Mesendoderm (in vitro differentiated cells): ENCODE results near the gene SULF2.

Experiments used
- DNase-seq: peaks from one replicate; pipeline ENCODE4 v3.0.0; 2013
- H2AK5ac ChIP-seq: 2 replicates; pipeline ENCODE4 v1.6.1; 2013; ENCODE audit warnings: low read length, inconsistent platforms
- H2BK120ac ChIP-seq: 2 replicates; pipeline ENCODE4 v1.6.1; 2013; ENCODE audit warnings: low read depth, mild to moderate bottlenecking, low read length, moderate library complexity, mixed read lengths
- H2BK15ac ChIP-seq: replicated peaks from 2 replicates; pipeline ENCODE4 v1.6.1; 2013; ENCODE audit warnings: low read depth, mild to moderate bottlenecking, moderate library complexity
- H2BK5ac ChIP-seq: 2 replicates; pipeline ENCODE4 v1.6.1; 2013; ENCODE audit warnings: low read length, inconsistent platforms
- H3K18ac ChIP-seq: 2 replicates; pipeline ENCODE4 v1.6.1; 2013; ENCODE audit warnings: mild to moderate bottlenecking, low read length, mixed read lengths
- H3K23ac ChIP-seq: one replicate; pipeline ENCODE4 v1.6.1; 2013; ENCODE audit warnings: low read length
- H3K27ac ChIP-seq: 2 replicates; pipeline ENCODE4 v1.5.1; 2013; ENCODE audit warnings: low read depth, mild to moderate bottlenecking, inconsistent platforms, low read length, moderate library complexity
- H3K27me3 ChIP-seq: 2 replicates; pipeline ENCODE4 v1.6.1; 2013; ENCODE audit warnings: low read length, control low read depth, mild to moderate bottlenecking, inconsistent platforms; ENCODE audit not compliant: insufficient read depth, poor library complexity
- H3K36me3 ChIP-seq: 2 replicates; pipeline ENCODE4 v1.6.1; 2013; ENCODE audit warnings: low read length, inconsistent platforms; ENCODE audit not compliant: control insufficient read depth, insufficient read depth
- H3K4ac ChIP-seq: one replicate; pipeline ENCODE4 v1.6.1; 2013; ENCODE audit warnings: low read depth, mild to moderate bottlenecking, low read length, moderate library complexity
- H3K4me1 ChIP-seq: 2 replicates; pipeline ENCODE4 v1.6.1; 2013; ENCODE audit warnings: low read depth, low read length, inconsistent platforms; ENCODE audit not compliant: control insufficient read depth
- H3K4me2 ChIP-seq: 2 replicates; pipeline ENCODE4 v1.6.1; 2013; ENCODE audit warnings: low read length
- H3K4me3 ChIP-seq: 2 replicates; pipeline ENCODE4 v1.5.1; 2013; ENCODE audit warnings: mild to moderate bottlenecking, low read length
- H3K56ac ChIP-seq: one replicate; pipeline ENCODE4 v1.6.1; 2013; ENCODE audit warnings: low read length
- H3K79me1 ChIP-seq: 2 replicates; pipeline ENCODE4 v1.6.1; 2013; ENCODE audit warnings: low read length, inconsistent platforms
- H3K79me2 ChIP-seq: 2 replicates; pipeline ENCODE4 v1.6.1; 2013; ENCODE audit warnings: mild to moderate bottlenecking, low read length; ENCODE audit not compliant: control insufficient read depth, insufficient read depth
- H3K9ac ChIP-seq: 2 replicates; pipeline ENCODE4 v1.6.1; 2013; ENCODE audit warnings: low read length, inconsistent platforms
- H4K5ac ChIP-seq: one replicate; pipeline ENCODE4 v1.6.1; 2013; ENCODE audit warnings: low read length
- H4K8ac ChIP-seq: one replicate; pipeline ENCODE4 v1.6.1; 2013; ENCODE audit warnings: low read depth, mild to moderate bottlenecking, control low read depth, low read length, moderate library complexity
- WGBS: extraction: QIAGEN DNeasy Blood & Tissue Kit; methylation state at CpG from one replicate; pipeline ENCODE4 v1.1.7; 2013; ENCODE audit warnings: low lambda C conversion rate, missing lambda C conversion rate; ENCODE audit not compliant: insufficient coverage; ENCODE audit errors: extremely low coverage; 5-methylcytosine and 5-hydroxymethylcytosine counted together

Gene SULF2

GRCh38 chr20:47747669-47748031 lies 37.6 kb downstream of the SULF2 start:
- H3K27ac ChIP-seq, result no peak overlapping the region
- no peak overlapping the region for H3K4ac ChIP-seq
- no peak overlapping the region for H3K4me2 ChIP-seq
- H2BK5ac ChIP-seq, result no peak overlapping the region
- H3K4me1 ChIP-seq, result no peaks in the 10 kb centered on the region
- no peak overlapping the region for H3K9ac ChIP-seq
- H3K27me3 ChIP-seq, result no peaks in the 10 kb centered on the region
- H2BK15ac ChIP-seq, result no peak overlapping the region
- H3K4me3 ChIP-seq, result no peak overlapping the region
- H3K18ac ChIP-seq, result no peak overlapping the region
- no peak overlapping the region for H3K56ac ChIP-seq
- H2BK120ac ChIP-seq, result no peak overlapping the region
- no peak overlapping the region for H2AK5ac ChIP-seq
- H3K23ac ChIP-seq, result no peak overlapping the region
- WGBS, result no CpG with 5 or more reads among the region's 10 CpGs
- no peaks in the 10 kb centered on the region for H3K36me3 ChIP-seq
- no peaks in the 10 kb centered on the region for H3K79me1 ChIP-seq
- no peak for DNase-seq
- H3K79me2 ChIP-seq, result no peaks in the 10 kb centered on the region
- H4K5ac ChIP-seq, result no peak overlapping the region
- no peak overlapping the region for H4K8ac ChIP-seq

- no peak overlapping the region for H3K56ac ChIP-seq
- no peak overlapping the region for H2BK15ac ChIP-seq
- no peak overlapping the region for H4K5ac ChIP-seq
- H3K4me1 ChIP-seq, result no peaks in the 10 kb centered on the region
- no peak overlapping the region for H4K8ac ChIP-seq
- H3K4ac ChIP-seq, result no peak overlapping the region
- WGBS, result no CpG with 5 or more reads among the region's 4 CpGs
- no peak overlapping the region for H3K23ac ChIP-seq
- no peaks in the 10 kb centered on the region for H3K79me2 ChIP-seq
- H3K18ac ChIP-seq, result no peak overlapping the region
- no peak overlapping the region for H3K4me3 ChIP-seq
- no peak overlapping the region for H3K27ac ChIP-seq
- H3K79me1 ChIP-seq, result no peaks in the 10 kb centered on the region
- no peak overlapping the region for H2BK5ac ChIP-seq
- H3K9ac ChIP-seq, result no peak overlapping the region
- H2BK120ac ChIP-seq, result no peak overlapping the region
- no peaks in the 10 kb centered on the region for H3K27me3 ChIP-seq
- DNase-seq, result no peak
- no peak overlapping the region for H3K4me2 ChIP-seq
- no peak overlapping the region for H2AK5ac ChIP-seq
- H3K36me3 ChIP-seq, result no peaks in the 10 kb centered on the region
Measured at GRCh38 chr20:47744803-47745202, 40.5 kb downstream of the SULF2 start.

GRCh38 chr20:47743671-47744070 lies 41.6 kb downstream of the SULF2 start:
- Histone ChIP-seq H3K4ac (no peak overlapping the region), H2BK120ac (no peak overlapping the region), H3K23ac (no peak overlapping the region), H2AK5ac (no peak overlapping the region), H2BK15ac (no peak overlapping the region), H3K4me3 (no peak overlapping the region), H3K56ac (no peak overlapping the region), H4K8ac (no peak overlapping the region), H3K36me3 (no peaks in the 10 kb centered on the region), H3K79me1 (no peaks in the 10 kb centered on the region), H3K9ac (no peak overlapping the region), H3K4me1 (no peaks in the 10 kb centered on the region), H3K4me2 (no peak overlapping the region), H3K18ac (no peak overlapping the region), H3K79me2 (no peaks in the 10 kb centered on the region), H3K27ac (no peak overlapping the region), H3K27me3 (no peaks in the 10 kb centered on the region), H2BK5ac (no peak overlapping the region), H4K5ac (no peak overlapping the region)
- WGBS, result no CpG with 5 or more reads among the region's 7 CpGs
- DNase-seq, result no peak

GRCh38 chr20:47741669-47742608 lies 43.3 kb downstream of the SULF2 start:
- Histone ChIP-seq H3K79me1 (no peaks in the 10 kb centered on the region), H3K56ac (no peak overlapping the region), H3K27me3 (no peaks in the 10 kb centered on the region), H3K4me1 (no peaks in the 10 kb centered on the region), H2BK5ac (no peak overlapping the region), H3K23ac (no peak overlapping the region), H3K27ac (no peak overlapping the region), H2BK120ac (no peak overlapping the region), H3K36me3 (no peaks in the 10 kb centered on the region), H3K9ac (no peak overlapping the region), H3K4me2 (no peak overlapping the region), H3K79me2 (no peaks in the 10 kb centered on the region), H2BK15ac (no peak overlapping the region), H2AK5ac (no peak overlapping the region), H4K8ac (no peak overlapping the region), H3K4me3 (no peak overlapping the region), H4K5ac (no peak overlapping the region), H3K4ac (no peak overlapping the region), H3K18ac (no peak overlapping the region)
- no peak for DNase-seq
- no CpG with 5 or more reads among the region's 22 CpGs for WGBS

- Histone ChIP-seq H3K36me3 (no peaks in the 10 kb centered on the region), H3K9ac (no peak overlapping the region), H3K23ac (no peak overlapping the region), H2BK15ac (no peak overlapping the region), H2BK5ac (no peak overlapping the region), H3K4me3 (no peak overlapping the region), H3K27me3 (no peaks in the 10 kb centered on the region), H4K8ac (no peak overlapping the region), H3K4ac (no peak overlapping the region), H4K5ac (no peak overlapping the region), H2AK5ac (no peak overlapping the region), H3K18ac (no peak overlapping the region), H3K4me1 (no peaks in the 10 kb centered on the region), H3K27ac (no peak overlapping the region), H2BK120ac (no peak overlapping the region), H3K79me1 (no peaks in the 10 kb centered on the region), H3K79me2 (no peaks in the 10 kb centered on the region), H3K4me2 (no peak overlapping the region), H3K56ac (no peak overlapping the region)
- no CpG with 5 or more reads among the region's 11 CpGs for WGBS
- DNase-seq, result peak; percentile 65
Measured at GRCh38 chr20:47740862-47741184, 44.5 kb downstream of the SULF2 start.
